Tongue (tissue), 2 donors: ENCODE measurements around the gene STIM1. TPM values are rescaled to one million over a fixed set of nuclear protein-coding genes. Genes with fewer than 3 reads are reported as not detected.

Experiments used
- DNase-seq: peaks from one replicate; pipeline ENCODE4 v3.0.0-alpha.2; 2015
- total RNA-seq: library from RNA; depleted of rRNA; stranded (reverse); fragments of >200 nt; gene quantifications from one replicate; pipeline ENCODE4 v1.2.3, GENCODE V29; 2014

STIM1 gene
- total RNA-seq, 1 donor from 2014 or later: 71.0 TPM

DNA sequence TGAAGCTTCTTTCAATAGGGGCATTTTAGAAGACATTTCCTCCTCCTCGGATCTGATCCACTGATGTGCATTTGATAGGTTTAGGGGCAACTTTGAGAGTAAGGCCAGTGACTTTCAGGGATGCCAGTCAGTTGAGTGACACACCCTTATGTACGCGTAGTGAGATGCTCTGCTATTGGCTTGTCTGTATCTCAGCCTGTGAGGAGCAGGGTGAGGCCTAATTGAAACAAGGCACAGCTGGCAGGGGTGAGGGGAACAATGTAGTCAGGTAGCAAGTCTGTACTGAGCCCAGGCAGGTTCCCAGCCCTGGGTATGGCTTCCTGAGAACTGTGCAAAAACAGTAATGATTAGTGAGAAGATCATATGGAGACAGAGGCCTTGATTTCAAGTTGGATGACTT, 61.5 kb downstream of the STIM1 start:
- DNase-seq: no peak

DNA sequence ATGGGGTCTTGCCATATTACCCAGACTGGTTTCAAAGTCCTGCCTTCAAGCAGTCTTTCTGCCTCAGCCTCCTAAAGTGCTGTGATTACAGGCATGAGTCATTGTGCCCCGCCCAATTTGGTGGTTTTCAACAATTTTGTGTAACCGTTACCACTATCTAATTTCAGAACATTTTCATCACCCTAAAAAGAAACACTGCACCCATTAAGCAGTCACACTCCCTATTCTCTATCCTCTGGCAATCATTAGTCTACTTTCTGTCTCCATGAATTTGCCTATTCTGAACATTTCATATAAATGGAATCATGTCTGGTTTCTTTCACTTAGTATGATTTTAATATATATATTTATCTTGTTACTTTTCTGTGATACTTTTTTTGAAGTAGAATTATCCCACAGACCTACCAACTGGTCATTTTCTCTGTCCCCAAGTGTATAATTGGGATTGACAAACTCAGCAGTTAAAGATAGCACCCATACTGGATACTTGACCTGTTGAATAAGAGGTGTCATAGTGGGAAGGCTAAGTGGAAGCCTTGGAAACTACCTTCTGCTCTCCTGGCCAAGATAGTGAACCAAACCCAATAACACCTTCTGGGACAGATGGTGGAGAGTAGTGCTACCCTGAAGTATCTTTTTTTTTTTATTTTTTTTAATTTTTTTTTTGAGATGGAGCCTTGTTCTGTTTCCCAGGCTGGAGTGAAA, 64.8 kb downstream of the STIM1 start:
- no peak for DNase-seq

DNA sequence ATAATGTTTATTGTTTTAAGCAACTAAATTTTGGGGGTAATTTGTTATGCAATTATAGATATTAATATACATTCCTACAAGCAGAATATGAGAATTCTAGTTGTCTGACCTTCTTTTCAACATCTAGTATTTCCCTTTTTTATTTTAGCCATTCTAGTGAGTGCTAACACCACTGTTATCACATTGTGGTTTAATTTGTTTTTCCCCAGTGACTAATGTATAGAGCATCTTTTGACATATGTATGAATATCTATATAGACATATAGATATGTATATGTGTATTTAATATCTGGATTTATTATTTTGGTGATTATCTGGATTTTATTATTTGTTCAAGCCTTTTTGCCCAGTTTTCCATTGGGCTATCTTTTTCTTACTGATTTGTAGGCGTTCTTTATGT, 66.6 kb downstream of the STIM1 start:
- no peak for DNase-seq

DNA sequence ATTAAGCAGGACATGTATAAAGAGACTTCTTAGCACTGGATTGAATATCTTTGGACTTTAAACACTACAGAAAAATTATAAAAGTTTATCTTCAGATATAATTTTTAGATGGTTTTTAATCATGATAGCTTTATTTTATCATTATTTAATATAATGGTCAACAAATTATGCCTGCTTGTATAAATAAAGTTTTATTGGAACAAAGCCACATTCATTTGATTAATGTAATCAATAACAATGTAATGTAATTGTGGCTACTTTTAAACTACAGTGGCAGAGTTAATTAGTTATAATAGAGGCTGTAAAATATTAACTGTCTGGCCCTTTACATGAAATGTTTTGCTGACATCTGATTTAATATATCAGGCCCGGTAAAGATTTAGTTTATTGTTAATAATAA, 70.0 kb downstream of the STIM1 start:
- no peak for DNase-seq

DNA sequence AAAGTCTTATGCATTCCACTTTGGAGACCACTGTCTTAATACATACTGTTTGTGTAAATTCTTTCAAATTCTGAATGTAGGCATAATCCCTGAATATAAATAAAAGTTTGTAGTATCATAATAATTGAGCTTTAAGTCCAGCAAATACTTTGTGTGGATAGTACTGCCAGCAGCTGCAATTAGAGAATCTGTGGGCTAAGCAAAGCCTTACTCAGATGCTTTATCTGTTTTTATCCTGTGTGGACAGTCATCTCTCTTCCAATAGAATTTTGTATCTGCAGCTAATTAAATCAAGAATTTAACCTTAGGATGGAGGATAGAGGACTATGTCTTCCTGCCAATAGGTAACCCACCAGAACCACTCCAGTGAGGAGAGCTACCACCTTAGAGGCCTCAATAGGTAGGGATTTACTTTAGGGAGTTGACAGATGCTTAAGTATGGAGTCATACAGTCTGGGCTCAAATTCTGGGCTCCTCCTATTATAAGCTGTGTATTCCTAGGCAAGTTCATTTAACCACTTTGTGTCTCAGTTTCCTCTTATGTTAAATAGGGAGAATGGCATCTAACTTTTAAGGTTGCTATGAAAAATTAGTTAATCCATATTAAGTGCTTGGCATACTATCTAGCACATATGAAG, 71.1 kb downstream of the STIM1 start:
- DNase-seq: no peak

DNA sequence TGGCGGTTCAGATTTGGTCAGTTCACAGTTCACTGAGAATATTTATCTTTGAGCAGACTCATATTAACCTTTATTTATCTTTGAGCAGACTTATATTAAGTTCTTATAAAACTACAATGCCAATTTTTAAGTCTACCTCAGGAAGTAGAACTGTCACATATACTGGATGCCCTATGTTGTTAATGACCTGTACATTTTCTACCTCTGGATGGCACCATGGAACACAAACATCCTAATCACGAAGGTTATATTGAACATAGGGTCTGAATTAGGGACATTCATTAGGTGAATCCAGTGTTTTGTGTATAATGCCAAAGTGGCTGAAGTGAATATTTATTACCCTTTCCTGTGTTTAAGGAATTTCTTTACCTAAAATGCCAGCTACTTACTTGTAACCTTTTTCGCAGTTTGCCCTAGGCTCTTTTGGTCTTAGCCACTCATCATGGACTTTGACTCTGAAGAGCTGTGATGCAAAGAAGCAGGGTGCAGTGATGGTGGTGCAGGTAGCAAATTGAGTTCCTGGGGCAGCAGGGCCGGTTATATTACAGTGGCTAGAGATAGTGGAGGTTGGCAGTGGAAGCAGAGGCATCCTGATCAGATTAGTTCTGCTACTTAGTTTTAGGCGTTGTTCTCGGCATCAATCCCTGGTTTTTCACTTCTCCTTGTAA, 71.8 kb downstream of the STIM1 start:
- no peak for DNase-seq

DNA sequence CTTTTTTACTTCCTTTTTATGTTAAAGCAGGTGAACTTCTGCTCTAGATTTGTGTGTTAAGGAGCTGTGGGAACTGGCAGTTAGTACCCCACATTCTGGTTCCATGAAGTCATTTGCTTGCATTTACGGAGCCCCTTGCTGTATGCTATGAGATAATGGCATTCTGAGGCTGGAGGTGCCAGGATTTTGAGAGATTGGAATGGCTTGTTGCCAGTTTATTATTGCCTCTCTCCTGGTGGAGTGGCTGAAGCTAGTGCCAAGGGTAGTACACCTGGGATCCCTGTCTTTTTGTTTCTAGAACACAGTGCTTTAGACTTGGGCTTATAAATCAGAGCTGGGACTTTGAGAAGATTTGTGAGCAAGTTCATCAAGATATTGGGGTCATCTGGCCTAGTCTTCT, 73.8 kb downstream of the STIM1 start:
- DNase-seq: no peak

DNA sequence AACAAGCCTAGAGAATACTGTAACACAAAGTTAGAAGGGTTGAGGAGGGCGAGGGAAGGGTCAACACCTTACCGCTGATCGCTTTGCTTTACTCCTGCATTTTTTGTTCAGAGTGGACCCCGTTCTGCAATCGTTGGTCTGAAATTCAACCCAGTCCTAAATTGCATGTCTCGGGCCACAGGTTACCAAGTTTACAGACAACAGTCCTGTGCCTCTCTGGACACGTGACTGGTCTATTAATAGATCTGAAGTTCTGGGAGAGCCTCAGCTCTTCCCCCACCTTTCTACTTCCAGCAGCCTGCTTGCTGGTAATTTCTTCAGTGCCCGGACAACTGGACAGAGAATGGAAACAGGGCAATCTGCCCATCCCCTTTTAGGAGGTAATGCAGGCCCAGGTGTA, 74.2 kb downstream of the STIM1 start:
- DNase-seq: peak; percentile 56

DNA sequence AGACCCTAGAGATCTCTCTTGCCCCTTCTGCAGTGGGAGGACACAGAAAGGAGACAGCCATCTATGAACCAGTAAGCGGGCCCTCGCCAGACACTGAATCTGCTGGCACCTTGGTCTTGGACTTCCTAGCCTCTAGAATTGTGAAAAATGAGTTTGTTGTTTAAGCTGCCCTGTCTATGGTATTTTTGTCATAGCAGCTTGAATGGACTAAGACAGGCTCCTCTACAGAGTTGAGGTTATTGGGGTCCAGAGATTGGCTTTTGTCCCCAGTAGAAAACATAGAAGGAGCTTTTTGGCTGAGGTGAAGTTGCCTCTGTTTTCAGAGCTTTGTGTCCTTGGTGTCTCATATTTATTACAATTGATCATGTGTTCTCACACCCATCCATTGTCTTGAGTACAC, 77.2 kb downstream of the STIM1 start:
- DNase-seq: no peak

DNA sequence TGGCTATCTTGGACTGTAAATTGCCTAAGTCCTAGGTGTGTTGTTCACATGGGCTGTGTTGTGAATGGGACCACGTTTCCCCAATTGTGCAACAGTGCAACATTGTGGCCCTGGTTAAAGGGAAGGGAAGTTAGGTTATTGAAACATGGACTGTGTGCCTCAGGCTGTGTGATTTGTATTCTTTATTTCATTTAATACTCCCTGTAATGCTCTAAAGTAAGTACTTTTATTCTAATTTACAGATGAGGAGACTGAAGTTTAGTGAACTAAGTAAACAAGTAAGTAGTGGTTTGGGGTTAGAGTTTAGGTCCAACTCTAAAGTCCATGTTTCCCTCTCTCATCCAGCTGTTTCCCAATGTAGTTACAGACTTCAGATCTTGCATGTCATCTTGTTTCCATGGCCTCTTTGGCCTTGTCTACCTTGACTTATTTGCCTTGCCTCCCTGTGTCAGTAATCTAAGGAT, 77.7 kb downstream of the STIM1 start:
- DNase-seq: no peak

DNA sequence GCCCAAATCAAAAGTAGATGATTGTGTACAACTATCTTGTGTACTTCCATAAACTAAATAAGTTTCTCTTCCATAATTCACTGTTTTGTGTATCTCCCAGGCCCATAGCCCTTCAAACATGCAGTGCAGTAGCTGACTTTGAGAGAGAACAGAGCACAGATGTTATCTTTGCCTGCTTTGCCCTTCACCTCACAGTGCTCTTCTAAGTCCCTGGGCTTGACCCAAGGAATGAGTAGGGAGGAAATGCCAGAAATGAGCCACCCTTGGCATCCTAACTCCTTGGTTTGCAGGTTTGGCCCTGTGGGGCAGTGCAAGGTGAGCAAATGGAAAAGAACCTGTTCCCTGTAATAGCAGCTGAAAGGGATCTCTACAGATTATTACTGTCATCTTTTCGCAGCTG, 79.2 kb downstream of the STIM1 start:
- DNase-seq: no peak

DNA sequence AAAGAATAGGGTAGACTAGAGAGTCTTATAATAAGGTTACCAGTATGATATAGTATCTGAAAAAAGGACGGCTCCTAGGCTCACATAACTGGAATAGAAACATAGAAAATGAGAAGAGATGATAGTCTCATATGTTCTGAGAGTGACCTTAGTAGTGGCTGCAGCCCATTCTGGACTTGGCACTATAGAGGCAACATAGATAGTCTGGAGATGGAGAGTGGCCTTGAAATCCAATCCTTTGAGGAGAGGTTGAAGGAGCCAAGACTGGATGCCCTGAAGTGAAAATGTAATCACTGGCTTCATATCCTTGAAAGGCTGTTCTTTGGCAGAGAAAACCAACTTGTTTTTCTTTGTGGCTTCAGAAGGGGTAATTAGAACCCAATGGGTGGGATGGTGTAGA, 81.1 kb downstream of the STIM1 start:
- DNase-seq: no peak

DNA sequence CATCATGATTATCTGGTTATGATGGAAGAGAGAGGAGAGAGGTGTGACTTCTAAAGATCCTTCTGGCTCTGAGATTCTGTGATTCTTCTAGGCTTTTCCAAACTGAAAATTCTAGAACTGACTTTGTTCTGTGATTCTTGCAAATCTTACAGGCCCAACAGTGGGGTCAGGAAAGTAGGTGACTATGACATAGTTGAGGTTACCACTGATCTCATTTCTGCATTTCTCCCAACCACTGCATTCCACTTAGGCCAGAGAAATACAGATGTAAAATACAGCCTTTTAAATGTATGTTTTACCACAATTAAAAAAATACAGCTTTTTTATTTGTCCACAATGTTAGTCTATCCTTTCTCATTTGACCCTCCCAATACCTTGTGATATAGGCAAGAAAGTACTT, 83.7 kb downstream of the STIM1 start:
- DNase-seq: no peak

DNA sequence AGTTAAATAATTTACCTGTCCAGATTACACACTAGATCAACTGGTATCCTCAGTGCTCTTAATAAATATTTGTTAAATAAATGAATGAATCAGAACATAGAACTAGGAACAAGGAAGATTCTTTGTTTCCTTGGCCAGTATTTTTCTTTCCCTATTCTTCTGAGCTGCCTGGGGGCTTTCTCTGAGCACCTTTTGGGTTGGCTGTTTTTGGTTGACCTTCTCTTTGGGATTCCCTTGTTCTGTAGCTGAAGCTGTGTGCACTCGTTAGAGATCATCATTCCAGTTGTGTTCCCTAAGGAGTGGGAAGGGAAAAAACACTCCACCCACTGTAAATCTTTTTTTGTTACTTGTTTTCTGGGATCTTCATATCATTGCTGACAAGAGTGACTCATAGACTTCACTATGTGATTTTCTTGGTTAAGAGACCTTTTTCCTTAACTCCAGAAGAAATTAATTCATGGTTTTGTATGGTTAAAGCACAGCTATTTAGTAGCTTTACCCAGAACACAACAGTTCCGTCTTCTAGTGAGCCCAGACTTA, 84.3 kb downstream of the STIM1 start:
- DNase-seq: no peak

DNA sequence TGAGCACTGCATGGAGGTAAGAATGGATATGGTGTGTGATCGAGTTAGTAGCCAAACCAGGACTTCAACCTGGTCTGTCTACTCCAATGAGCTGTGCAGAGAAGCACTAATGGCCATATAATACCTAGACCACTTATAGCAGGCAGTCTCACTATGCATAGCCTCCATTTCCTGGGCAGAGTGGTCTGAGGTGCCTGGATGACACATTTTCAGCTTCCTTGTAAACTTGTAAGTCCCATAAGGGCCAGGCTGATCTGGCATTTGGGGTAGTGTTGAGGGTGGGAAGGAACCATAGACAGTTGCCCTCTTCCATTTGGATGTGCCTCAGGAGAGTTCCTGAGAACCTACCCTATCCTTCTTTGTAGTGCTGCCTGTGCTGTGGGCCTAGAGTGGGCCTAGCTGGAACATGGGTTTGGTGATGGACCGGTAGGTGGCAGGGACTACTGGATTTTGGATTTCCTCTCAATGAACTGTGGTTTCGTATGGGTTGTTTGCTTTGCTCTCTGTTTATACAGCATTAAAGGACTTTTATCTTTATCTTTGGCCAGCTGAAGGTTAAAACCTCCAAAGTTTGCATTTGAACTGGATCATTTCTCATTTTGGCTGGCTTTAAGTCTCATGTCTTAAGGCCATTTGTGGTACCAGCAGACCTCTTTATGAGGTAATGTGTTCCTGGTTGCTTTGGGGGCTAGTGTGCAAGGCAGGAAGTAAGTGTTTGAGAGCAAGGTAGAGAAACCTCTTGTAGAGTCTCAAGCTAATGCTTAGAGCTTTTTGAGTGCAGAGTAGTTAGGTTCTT, 86.9 kb downstream of the STIM1 start:
- DNase-seq: no peak

DNA sequence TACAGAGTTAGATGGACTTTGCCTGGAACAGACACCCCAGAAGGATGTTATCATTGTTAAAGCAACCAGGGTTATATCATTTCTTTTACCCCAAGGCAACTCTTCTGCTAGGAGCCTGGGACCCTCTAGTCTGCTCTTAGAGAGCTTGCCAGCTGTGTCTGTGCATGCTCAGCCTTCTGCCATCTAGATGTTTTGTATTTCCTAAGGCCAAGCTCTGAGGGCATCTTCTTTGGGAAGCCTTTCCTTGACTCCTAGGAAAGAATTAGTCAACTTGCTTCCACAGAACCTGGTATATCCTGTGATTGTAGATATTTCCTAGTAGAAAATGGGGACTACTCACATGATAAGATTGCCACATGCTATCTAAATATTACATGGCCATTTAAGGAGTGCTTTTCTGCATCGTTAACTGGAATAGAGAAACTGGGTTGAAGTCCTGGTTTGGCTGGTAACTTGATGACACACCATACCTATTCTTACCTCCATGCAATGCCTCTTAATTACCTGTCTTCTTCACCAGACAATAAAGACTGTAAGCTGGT, 87.6 kb downstream of the STIM1 start:
- DNase-seq: no peak

DNA sequence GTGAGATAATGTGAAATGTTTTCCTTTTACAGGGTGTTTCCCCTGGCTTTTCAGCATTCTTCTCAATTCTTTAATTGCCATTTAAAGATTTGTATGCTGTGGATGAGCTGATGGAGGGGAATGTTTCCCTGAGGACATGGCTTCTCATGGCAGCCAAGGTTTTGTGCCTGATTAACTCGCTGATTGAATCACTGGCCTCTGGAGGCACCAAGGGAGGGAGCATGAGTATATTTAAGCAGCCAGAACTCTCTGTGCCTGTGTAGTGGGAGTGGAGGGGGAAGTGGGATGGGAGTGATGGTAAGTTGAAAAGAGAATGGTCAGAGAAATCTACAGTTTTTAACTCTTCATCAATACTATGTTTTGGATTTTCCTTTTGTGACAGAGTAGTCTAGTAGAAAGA, 88.7 kb downstream of the STIM1 start:
- DNase-seq: peak; percentile 43

DNA sequence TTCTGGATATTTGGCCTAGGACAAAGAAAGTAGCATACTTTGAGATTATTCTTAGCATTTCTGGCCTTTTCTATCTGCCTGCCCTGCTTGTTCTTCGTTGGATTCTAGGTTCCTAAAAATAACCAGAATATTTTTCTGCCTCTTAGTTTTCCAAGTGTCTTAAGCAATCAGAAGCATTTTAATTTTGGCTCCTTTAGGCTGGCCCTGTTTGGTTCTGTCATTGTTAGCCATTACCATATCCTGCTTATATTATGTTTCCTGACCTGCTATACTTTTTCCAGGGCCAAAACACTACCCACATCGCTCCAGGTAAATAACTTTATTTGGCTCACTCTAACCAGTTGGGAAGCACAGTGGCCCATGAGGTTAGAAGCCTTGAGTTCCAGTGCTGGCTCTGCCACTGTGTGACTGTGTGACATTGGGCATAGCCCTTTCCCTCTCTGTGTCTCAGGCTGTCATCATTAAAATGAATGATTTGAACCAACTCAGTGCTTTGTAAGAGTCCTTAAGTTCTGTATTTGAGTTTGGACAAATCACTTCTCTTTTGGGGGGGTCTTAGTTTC, 91.1 kb downstream of the STIM1 start:
- no peak for DNase-seq

DNA sequence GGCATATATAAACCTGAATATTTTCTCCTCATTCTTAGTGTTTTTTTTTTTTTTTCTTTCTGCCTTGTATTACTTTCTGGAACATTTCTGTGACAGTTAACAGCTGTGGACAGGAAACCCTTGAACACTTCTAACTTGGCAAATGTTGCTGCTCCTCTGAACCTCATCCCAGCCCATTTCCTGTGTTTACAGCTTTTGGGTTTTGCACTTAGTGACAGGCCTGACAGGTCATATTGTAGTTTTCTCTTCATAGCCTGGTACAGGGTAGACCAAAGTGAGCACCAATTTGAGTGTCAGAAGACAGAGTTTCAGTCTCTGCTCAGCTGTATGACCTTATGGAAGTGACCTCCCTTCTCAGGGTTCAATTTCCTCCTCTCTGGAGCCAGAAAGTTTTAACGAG, 91.6 kb downstream of the STIM1 start:
- DNase-seq: peak; percentile 88

DNA sequence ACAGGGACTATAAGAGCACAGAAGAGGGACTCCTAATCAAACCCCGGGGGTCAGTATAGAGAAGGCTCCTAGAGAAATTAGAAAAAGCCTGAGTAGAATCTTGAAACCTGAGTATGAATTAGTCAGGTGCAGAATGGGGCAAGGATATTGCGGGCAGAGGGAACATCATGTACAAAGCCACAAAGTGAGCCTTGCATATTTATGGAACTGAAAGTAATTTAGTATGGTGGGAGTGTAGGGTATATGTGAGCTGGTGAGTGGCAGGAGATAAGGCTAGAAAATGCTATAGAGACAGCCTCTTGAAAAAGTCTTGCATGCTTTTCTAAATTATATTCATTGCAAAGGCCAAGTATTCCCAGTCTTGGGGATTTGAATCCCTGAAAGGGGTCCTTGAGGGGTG, 93.7 kb downstream of the STIM1 start:
- no peak for DNase-seq

DNA sequence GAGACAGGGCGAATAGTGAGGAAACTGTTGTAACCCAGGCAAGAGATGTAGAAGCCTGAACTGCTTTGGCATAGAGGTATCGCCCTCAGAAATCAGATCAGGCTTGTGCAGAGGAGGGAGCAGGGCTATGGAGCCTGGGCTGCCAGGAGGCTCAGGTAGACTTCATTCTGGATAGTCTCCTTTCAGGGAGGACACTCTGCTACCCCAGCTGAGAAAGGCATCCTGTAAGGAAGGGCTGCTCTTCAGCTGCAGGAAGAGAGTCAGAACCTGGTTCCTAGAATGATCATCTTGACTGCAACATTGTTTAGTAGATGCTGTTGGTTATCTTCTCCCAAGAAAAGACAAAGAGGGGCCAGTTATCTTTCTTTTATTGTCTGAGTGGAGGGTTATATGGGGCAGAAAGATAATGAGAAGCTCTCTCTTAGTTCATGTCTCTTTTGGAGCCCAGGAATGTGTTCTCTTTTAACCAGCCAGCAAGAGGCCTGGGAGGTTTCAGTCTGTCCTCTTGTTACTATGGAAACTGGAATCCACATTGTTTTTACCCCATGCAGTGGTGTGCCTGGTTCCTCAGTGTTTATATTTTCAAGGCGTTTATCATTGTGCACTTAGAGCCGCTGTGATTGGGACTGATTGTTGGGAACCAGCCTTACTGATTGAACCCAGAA, 95.7 kb downstream of the STIM1 start:
- DNase-seq: no peak
